Upper lobe of left lung (tissue), 4 donors: ENCODE data around the gene MEGF8.

Experiments
- CTCF ChIP-seq, 6 experiments: fragments of 450-650 bp in 4 of 6; fragments of 200-600 bp in 2 of 6; sonication (generic) in 2 of 6; IDR thresholded peaks; one replicate each; pipeline ENCODE4 v1.5.1; 2016 to 2019; ENCODE audit warnings: antibody characterized with exemption in 6 of 6
- EP300 ChIP-seq, 4 donors: sonication (generic); formaldehyde crosslinking; IDR thresholded peaks; one replicate each; pipeline ENCODE4 v1.5.1; 2017; ENCODE audit warnings: antibody characterized with exemption in 4 of 4, control low read depth in 2 of 4
- POLR2A ChIP-seq, 4 donors: fragments of 450-650 bp; IDR thresholded peaks; one replicate each; pipeline ENCODE4 v1.5.1; 2016 to 2017; ENCODE audit warnings: antibody characterized with exemption in 4 of 4, mild to moderate bottlenecking in 2 of 4
- POLR2AphosphoS5 ChIP-seq, 2 donors: sonication (generic); formaldehyde crosslinking; IDR thresholded peaks; one replicate each; pipeline ENCODE4 v1.5.1; 2017; ENCODE audit warnings: antibody characterized with exemption in 2 of 2

GRCh38 chr19:42420055-42420544, 94.7 kb downstream of the MEGF8 start:
- peak in 5 of 6 experiments; percentile 43 to 73 (median 55) for TF ChIP-seq CTCF (IDR thresholded peaks at IDR 0.05)
- TF ChIP-seq POLR2AphosphoS5 (IDR thresholded peaks at IDR 0.05): no peak
- TF ChIP-seq POLR2A (IDR thresholded peaks at IDR 0.05): no peak
- TF ChIP-seq EP300 (IDR thresholded peaks at IDR 0.05): no peak
